NCI-H2107 treated with DMSO at 0.1 percent for 48 hours (cell line): ENCODE measurements around the gene AQP11.
A peak's percentile ranks its signal among the peaks of the same experiment; 100 is the strongest.
"Not testable (repeated sequence)": the region's sequence is repeated elsewhere in the genome, so short reads cannot be mapped to it uniquely, and the experiment has no call there.

ENCODE experiments used
- DNase-seq: peaks from one replicate; lab custom pipeline; 2025; ENCODE audit not compliant: unreplicated experiment; lab: John Stamatoyannopoulos, UW

The AQP11 gene

DNA sequence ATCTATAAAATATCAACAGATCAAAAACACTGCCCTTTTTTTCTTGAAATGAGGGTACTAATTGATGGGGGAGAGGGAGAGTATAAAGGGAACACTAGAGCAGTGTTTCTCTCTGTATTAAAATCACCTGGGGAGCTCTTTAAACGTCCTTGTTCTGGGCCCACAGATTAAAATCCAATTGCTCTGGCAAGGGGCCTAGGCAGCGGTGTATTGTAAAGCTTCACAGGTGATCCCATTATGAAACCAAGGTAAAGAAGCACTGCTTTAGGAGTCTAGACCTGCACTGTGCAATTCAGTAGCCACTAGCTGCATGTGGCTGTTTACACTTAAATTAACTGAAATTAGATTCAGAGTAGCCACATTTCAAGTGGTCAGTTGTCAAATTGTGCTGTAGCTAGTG lies 3.0 kb downstream of the AQP11 start:
- DNase-seq = peak; percentile 59

GRCh38 chr11:77593883-77594282 lies 4.1 kb downstream of the AQP11 start:
- DNase-seq = no peak

GRCh38 chr11:77596626-77597025 lies 6.9 kb downstream of the AQP11 start:
- no peak for DNase-seq

DNA sequence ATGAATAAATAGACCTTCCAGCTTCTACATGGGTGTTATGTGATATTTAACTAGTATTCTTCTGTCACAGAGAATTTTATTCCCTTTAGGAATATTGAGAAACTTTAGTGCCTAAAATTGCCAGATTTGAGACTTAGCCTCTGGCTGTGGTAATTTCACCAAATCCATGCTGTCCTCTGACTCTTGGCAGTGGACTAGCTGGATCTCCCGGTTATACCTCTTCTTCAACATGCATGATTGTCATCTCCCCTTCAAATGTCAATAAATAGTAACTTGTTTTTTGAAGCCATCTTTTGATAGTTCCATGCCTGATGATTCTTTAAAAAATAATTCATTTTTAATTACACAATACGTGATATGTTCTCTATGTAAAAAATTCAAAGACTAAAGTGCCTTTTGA lies 8.4 kb downstream of the AQP11 start:
- DNase-seq = no peak

- no peak for DNase-seq
Measured at GRCh38 chr11:77602381-77603088, 12.8 kb downstream of the AQP11 start.

- DNase-seq = no peak
Measured at GRCh38 chr11:77604281-77604680, 14.5 kb downstream of the AQP11 start.

DNA sequence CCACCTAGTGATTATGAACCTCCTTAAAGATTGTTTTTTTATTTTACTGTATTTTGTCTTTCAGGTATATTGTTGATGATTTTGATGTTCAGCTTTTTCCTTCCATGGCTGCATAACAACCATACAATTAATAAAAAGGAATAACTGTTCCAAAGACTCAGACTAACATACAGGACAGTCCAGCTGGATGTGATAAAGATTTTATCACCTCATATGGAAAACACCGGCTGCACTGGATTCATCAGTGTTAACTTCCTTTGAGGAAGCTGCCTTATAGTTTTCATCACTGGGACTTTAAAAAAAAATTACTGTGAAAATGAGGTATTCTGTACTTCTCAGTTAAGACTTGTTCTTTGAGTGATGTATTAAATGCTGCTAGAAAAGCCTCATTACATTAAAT lies 19.5 kb downstream of the AQP11 start:
- DNase-seq = no peak

DNA sequence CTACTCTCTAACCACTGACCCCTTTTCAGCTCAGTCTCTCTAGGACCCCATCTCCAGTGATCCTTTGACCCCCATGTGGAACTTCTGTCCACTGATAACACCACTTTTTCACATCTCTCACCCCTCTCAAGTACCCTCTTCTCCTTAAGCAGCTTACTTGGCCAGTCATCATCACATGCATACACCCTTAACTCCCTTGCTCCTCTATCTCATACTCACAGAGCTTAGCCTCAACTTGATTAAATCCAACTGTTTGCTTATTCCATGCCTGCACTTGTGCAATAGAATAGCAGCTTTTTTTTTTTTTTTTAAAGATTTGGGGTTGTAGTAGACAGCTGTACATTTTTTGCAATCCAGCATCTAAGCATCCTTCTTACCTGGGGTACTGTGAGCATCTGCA lies 22.2 kb downstream of the AQP11 start:
- DNase-seq = no peak

- DNase-seq = no peak
Measured at GRCh38 chr11:77617892-77618291, 28.1 kb downstream of the AQP11 start.

DNA sequence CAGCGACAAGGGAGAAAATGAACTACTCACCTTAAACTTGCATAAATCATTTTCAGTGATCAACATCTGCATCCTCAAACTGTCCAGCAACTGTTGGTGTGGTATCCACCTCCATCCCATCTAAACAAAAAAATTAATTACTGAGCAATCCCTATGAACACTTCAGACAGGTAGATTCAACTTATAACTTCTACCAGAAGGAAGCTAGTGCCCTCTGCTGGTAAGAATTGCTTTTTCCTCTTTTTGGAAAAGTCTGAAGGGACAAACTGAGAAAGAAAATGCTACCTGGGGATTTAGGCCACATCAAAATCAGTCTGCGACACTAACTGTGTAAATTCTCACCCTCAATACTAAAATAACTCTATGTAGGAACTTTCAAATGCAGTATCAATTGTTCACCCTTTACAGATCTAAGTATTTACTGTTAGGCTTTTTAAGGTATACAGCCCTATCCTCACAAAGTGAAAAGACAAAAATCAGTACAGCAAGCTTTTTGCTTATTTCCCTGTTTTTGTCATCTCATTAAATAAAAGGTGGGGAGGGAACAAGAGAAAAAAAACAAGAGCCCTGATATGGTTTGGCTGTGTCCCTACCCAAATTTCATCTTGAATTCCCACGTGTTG lies 29.9 kb downstream of the AQP11 start:
- peak; percentile 27 for DNase-seq

- DNase-seq = no peak
Measured at GRCh38 chr11:77630157-77630710, 40.5 kb downstream of the AQP11 start.

DNA sequence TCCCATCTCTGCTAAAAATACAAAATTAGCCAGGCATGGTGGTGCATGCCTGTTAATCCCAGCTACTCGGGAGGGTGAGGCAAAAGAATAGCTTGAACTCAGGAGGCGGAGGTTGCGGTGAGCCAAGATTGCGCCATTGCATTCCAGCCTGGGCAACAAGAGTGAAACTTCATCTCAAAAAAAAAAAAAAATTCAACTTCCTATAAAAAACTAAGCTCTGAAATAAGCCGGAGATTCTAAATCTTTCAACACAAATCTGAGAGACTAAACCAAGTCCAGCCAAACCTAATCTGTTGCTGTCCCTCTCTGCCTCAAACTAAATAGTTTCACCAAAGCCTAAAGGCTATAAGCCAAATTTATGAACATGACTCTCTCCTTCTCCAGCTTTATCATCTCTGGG lies 44.2 kb downstream of the AQP11 start:
- not testable (repeated sequence) for DNase-seq

- DNase-seq = no peak
Measured at GRCh38 chr11:77636731-77637344, 47.1 kb downstream of the AQP11 start.

DNA sequence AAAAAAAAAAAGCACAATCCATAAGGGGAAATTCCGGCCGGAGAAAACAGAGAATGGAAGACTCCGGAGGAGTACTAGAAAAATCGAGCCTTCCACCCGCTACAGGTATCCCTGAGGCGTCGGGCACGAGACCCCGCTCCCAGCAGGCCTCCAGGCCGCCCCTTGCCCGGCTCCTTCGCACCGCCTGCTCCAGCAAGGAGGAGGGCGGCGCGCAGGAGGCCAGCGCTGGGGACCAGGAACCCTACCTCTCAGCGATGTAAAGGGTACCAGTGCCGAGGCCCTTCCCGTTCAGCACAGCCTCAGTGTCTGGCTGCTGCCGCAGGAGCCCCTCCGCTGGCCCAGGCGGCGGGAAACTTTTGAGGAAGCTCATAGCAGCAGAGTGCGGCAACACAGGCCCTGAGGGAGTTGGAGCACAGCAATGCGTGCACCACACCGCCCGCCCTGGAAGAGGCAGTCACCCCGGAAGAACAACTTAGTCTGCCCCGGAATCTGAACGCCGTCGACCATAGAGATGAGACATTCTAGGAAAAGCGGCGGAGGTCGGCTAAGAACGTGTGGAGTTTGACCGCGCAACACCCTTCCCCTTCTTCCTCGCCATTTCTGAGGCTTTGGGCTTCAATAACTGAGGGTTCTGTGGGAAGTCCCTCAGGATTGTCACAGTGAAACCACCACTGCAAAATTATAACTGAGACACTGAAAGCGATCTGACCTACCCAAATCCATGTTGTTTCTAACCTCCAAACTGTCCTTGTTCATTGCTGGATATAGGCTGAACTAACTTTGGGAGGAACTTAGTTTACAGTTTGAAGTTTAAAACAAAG lies 47.8 kb downstream of the AQP11 start, which contains the start of gene CLNS1A:
CLNS1A (minus strand) TSS at position 450 of the 821 bp plus-strand sequence; CDS start at position 370, 80 bp downstream.
- DNase-seq = peak; percentile 91

- DNase-seq = no peak
Measured at GRCh38 chr11:77642228-77642627, 52.5 kb downstream of the AQP11 start.

DNA sequence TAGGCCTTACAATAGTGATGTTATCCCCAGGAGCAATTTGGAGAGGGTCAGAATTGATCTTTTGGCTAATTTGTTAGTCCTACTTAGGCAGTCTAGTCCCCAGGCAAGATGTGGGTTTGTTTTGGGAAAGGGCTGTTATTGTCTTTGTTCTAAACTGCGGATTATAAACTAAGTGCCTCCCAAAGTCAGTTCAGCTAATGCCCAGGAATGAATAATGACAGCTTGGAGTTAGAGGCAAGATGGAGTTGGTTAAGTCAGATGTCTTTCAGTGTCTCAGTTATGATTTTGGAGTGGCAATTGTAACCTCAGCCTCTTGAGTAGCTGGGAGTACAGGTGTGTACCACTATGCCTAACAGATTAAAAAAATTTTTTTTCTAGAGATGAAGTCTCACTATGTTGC lies 55.1 kb downstream of the AQP11 start:
- no peak for DNase-seq

- DNase-seq = no peak
Measured at GRCh38 chr11:77647654-77648305, 58.0 kb downstream of the AQP11 start.

GRCh38 chr11:77650123-77650522 lies 60.4 kb downstream of the AQP11 start:
- DNase-seq = no peak

DNA sequence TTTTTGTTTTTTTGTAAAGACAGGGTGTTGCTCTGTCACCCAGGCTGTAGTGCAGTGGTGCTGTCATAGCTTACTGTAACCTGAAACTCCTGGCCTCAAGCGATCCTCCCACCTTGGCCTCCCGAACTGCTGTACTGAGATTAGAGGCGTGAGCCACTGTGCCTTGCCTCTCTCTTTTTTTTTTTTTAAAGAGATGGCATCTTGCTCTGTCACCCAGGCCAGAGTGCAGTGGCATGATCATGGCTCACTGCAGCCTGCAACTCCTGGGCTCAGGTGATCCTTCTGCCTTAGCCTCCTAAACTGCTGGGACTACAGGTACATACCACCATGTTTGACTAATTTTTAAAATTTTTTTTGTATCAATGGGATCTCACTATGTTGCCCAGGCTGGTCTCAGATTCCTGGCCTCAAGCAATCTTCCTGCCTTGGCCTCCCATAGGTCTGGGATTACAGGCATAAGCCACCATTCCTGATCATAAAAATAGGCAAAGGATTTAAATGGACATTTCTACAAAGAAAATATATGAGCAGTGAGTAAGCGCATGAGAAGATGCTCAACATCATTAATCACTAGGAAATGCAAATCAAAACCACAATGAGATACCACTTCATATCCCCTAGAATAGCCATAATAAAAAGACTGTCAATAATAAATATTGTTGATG lies 65.1 kb downstream of the AQP11 start:
- DNase-seq = no peak

- DNase-seq = no peak
Measured at GRCh38 chr11:77656362-77656761, 66.6 kb downstream of the AQP11 start.
